Measurements from ENCODE around the gene ATAD1.

GRCh38 chr10:87816898-87817608, 973 bp downstream of the ATAD1 start:
- no peak for TF ChIP-seq TAF1 (IDR thresholded peaks at IDR 0.05; ENCODE audit: low read depth, low read length)
- no peak for TF ChIP-seq POLR2A (IDR thresholded peaks at IDR 0.05; ENCODE audit: low read depth, low read length)
- no peak for TF ChIP-seq POLR2AphosphoS5 (IDR thresholded peaks at IDR 0.05; ENCODE audit: low read depth, low read length)
- no peak for TF ChIP-seq SPI1 (IDR thresholded peaks at IDR 0.05; ENCODE audit: low read depth, low read length)
- no peak for TF ChIP-seq PAX5 (IDR thresholded peaks at IDR 0.05; ENCODE audit: insufficient read depth, low read length, severe bottlenecking)

Data from GM12891 (cell line).